GM23338 (cell line): Measurements from ENCODE around the gene ASCL5. TPM values are rescaled to one million over a fixed set of nuclear protein-coding genes. Genes with fewer than 3 reads are reported as not detected.

ENCODE experiments used
- ATAC-seq: fragments of 200-7000 bp; cut with Tn5 transposase; 3 replicates; pipeline ENCODE4 v1.9.1; 2020
- DNase-seq: peaks from one replicate; pipeline ENCODE4 v3.0.0-alpha.2; 2015; ENCODE audit warnings: low spot score
- H2AFZ ChIP-seq: fragments of 200-600 bp; sonication (generic); 2 replicates; pipeline ENCODE4 v1.8.0; 2016; ENCODE audit warnings: antibody characterized with exemption, mild to moderate bottlenecking, moderate library complexity
- H3F3A ChIP-seq: fragments of 200-600 bp; sonication (generic); replicated peaks from 2 replicates; pipeline ENCODE4 v1.8.0; 2017; ENCODE audit warnings: antibody characterized with exemption, mixed run types, low read depth
- H3K27ac ChIP-seq: fragments of 200-600 bp; sonication (generic); 2 replicates; pipeline ENCODE4 v1.6.1; 2016; ENCODE audit warnings: low read depth
- H3K27me3 ChIP-seq: fragments of 200-600 bp; sonication (generic); 2 replicates; pipeline ENCODE4 v1.8.0; 2016; ENCODE audit warnings: mild to moderate bottlenecking, mixed run types, moderate library complexity; ENCODE audit not compliant: insufficient read depth
- H3K36me3 ChIP-seq: fragments of 200-600 bp; sonication (generic); 2 replicates; pipeline ENCODE4 v1.8.0; 2016; ENCODE audit warnings: mild to moderate bottlenecking; ENCODE audit not compliant: insufficient read depth
- H3K4me1 ChIP-seq: fragments of 200-600 bp; sonication (generic); 2 replicates; pipeline ENCODE4 v1.8.0; 2016; ENCODE audit warnings: mild to moderate bottlenecking, moderate library complexity; ENCODE audit not compliant: insufficient read depth
- H3K4me2 ChIP-seq: fragments of 200-600 bp; sonication (generic); 2 replicates; pipeline ENCODE4 v1.7.1; 2017; ENCODE audit warnings: mixed run types
- H3K4me3 ChIP-seq: fragments of 200-600 bp; sonication (generic); 2 replicates; pipeline ENCODE4 v1.6.1; 2016; ENCODE audit warnings: mixed run types
- H3K79me2 ChIP-seq: fragments of 200-600 bp; sonication (generic); replicated peaks from 2 replicates; pipeline ENCODE4 v1.8.0; 2017; ENCODE audit warnings: mild to moderate bottlenecking; ENCODE audit not compliant: insufficient read depth
- H3K9me2 ChIP-seq: fragments of 200-600 bp; sonication (generic); 2 replicates; pipeline ENCODE4 v1.8.0; 2017; ENCODE audit not compliant: insufficient read depth
- H4K20me1 ChIP-seq: fragments of 200-600 bp; sonication (generic); replicated peaks from 2 replicates; pipeline ENCODE4 v1.8.0; 2017; ENCODE audit warnings: mild to moderate bottlenecking; ENCODE audit not compliant: insufficient read depth
- H3K27ac Mint-ChIP-seq: 2 replicates; pipeline ENCODE4 v1.8.0; 2020; ENCODE audit warnings: inconsistent platforms, mild to moderate bottlenecking, moderate library complexity, mixed read lengths
- H3K27me3 Mint-ChIP-seq: 3 replicates; pipeline ENCODE4 v1.8.0; 2022; ENCODE audit warnings: low read depth, mild to moderate bottlenecking, moderate library complexity, mixed read lengths, inconsistent platforms; ENCODE audit not compliant: insufficient read depth, poor library complexity
- H3K36me3 Mint-ChIP-seq: 3 replicates; pipeline ENCODE4 v1.8.0; 2021; ENCODE audit warnings: low read depth, mild to moderate bottlenecking, inconsistent platforms, moderate library complexity, mixed read lengths
- H3K4me1 Mint-ChIP-seq: 3 replicates; pipeline ENCODE4 v1.8.0; 2020; ENCODE audit warnings: mild to moderate bottlenecking, inconsistent platforms, mixed read lengths
- H3K4me3 Mint-ChIP-seq: 3 replicates; pipeline ENCODE4 v1.8.0; 2021; ENCODE audit warnings: moderate library complexity, mild to moderate bottlenecking, inconsistent platforms, mixed read lengths
- H3K9me3 Mint-ChIP-seq: 3 replicates; pipeline ENCODE4 v1.8.0; 2020; ENCODE audit warnings: moderate library complexity, mild to moderate bottlenecking, inconsistent platforms, mixed read lengths
- CREB1 ChIP-seq: fragments of 250-450 bp; sonication (Bioruptor Pico); IDR thresholded peaks from 2 replicates; pipeline ENCODE4 v1.5.0; 2020; ENCODE audit warnings: low read depth, mild to moderate bottlenecking, moderate library complexity
- EZH2 ChIP-seq: fragments of 200-600 bp; sonication (generic); IDR thresholded peaks from one replicate; pipeline ENCODE4 v1.8.0; 2017; ENCODE audit warnings: antibody characterized with exemption, mild to moderate bottlenecking, low read depth; ENCODE audit not compliant: unreplicated experiment
- NANOG ChIP-seq: IDR thresholded peaks from 2 replicates; pipeline ENCODE4 v1.6.1; 2016; ENCODE audit warnings: antibody characterized with exemption, borderline replicate concordance
- POLR2AphosphoS5 ChIP-seq: IDR thresholded peaks from 2 replicates; pipeline ENCODE4 v1.6.1; 2016; ENCODE audit warnings: antibody characterized with exemption, low read depth
- ZNF462 ChIP-seq: fragments of 250-450 bp; sonication (Bioruptor Pico); IDR thresholded peaks from 2 replicates; pipeline ENCODE4 v1.5.0; 2020; ENCODE audit warnings: mild to moderate bottlenecking, moderate library complexity
- polyA plus RNA-seq: library from polyadenylated mRNA; unstranded; fragments of >200 nt; fragmentation: Nextera tagmentation; extraction: Ambion mirVana; gene quantifications from 2 replicates; pipeline ENCODE4 v1.2.1, GENCODE V29; 2016
- total RNA-seq: library from RNA; depleted of rRNA; stranded (reverse); fragments of >200 nt; shearing (Covaris generic); gene quantifications from 2 replicates; pipeline ENCODE4 v1.2.3, GENCODE V29; 2014

ASCL5 gene
- total and polyA plus RNA-seq, 2 experiments from 2014 or later = not detected

- Histone ChIP-seq H3F3A (0 out of 2 replicates have a peak, but pooled peaks cover 5% of the 10 kb centered on the region), H3K36me3 (no peaks in the 10 kb centered on the region), H3K4me3 (peak overlapping the region; percentile 88), H2AFZ (peak overlapping the region; percentile 99), H3K4me1 (peaks cover 22% of the 10 kb centered on the region), H3K9me2 (no peaks in the 10 kb centered on the region), H3K27me3 (peaks cover 9% of the 10 kb centered on the region; the same call in 1 of the 2 replicates), H4K20me1 (no peaks in the 10 kb centered on the region), H3K79me2 (no peaks in the 10 kb centered on the region), H3K4me2 (peak overlapping the region; percentile 92), H3K27ac (peak overlapping the region; percentile 76; the same call in 1 of the 2 replicates)
- ATAC-seq (peak; percentile 95), DNase-seq (peak; percentile 94)
- H3K27me3 Mint-ChIP-seq = peaks cover 2% of the 10 kb centered on the region
- peaks cover 20% of the 10 kb centered on the region for H3K4me1 Mint-ChIP-seq
- peak overlapping the region; percentile 65; the same call in 1 of the 2 replicates for H3K27ac Mint-ChIP-seq
- TF ChIP-seq EZH2 (no peak), ZNF462 (CRISPR knock-in tag) (no peak), NANOG (no peak), CREB1 (CRISPR knock-in tag) (peak; percentile 66; the same call in 1 of the 2 replicates), POLR2AphosphoS5 (peak; percentile 78)
- H3K9me3 Mint-ChIP-seq = no peaks in the 10 kb centered on the region
- H3K4me3 Mint-ChIP-seq = peak overlapping the region; percentile 77
- H3K36me3 Mint-ChIP-seq = no peaks in the 10 kb centered on the region
Observed at GRCh38 chr1:201170533-201171062, 43.6 kb upstream of the ASCL5 start.
